LHCN-M2 (cell line): Measurements from ENCODE around the gene CPNE8. TPM values are rescaled to one million over a fixed set of nuclear protein-coding genes. Genes with fewer than 3 reads are reported as not detected.

Source experiments
- DNase-seq: peaks from one replicate; pipeline ENCODE4 v3.0.0-alpha.2; 2012; ENCODE audit warnings: low read depth
- total RNA-seq: library from RNA; depleted of rRNA; stranded (reverse); fragments of >200 nt; gene quantifications from 2 replicates; pipeline ENCODE4 v1.2.3, GENCODE V29; 2014

The CPNE8 gene
- total RNA-seq, 1 experiment from 2014 or later: not detected

DNA sequence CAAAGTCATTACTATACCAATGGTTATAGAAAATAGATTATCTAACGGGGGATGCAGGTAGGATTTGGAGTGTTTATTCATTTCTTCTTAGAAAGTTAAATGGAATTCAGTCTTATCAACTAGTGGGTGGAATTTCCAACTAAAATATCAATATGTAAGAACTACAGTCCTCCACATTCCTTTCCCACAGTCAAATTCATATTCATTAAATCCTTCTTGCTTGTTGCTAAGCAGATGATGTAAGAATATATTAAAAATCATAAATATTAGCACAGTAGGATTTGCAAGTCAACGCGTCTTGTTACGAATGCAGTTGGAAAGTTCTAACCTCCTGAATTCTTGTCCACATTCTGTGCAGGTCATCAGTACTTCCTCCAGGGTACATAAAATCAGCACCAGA is 259.2 kb downstream of the CPNE8 start:
- DNase-seq: no peak

DNA sequence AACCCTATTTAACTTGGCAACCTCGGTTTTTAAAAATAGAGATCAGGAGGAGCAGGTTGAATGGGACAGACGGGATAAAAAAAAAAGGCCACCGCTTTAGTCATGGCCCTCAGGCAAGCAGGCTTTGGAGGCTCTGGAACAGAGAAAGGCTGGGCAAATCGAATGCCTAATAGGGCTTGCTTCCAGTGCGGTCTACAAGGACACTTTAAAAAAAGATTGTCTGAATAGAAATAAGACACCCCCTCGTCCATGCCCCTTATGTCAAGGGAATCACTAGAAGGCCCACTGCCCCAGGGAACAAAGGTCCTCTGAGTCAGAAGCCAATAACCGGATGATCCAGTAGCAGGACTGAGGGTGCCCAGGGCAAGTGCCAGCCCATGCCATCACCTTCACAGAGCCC is 265.8 kb downstream of the CPNE8 start:
- DNase-seq: no peak

DNA sequence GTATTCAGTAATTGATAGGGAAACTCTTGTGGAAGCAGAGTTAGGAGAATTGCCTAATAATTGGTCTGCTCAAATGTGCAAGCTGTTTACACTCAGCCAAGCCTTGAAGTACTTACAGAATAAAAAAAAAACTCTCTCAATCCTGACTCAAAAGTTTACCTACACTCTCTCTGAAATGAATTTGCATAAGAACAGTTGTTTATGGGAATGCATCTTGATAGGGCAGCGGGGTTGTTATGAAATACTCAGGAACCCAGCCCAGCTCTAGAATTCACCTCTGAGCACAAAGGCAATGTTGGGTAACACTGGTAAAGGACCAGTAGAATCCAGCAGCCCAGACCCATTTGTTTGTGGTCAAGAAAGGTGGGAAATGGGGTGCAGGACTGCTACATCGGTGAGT is 267.0 kb downstream of the CPNE8 start:
- DNase-seq: no peak

DNA sequence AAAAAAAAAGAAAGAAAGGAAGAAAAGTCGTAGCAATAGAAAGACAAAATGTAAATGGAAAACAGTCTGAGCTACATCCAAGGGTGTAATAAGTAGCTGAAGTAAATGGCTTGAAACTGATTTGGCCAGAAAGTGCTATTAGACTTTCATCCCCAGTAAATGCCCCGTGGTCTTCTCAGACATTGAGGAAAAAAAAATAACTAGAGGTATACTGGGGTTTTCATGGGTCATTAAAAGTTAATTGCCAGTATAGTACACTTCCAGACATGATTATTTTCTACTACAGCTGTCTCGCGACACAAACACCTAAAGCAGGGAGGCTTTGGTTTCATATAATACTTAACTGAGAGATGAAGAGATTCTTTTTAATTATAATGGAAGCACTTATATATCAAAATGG is 271.9 kb downstream of the CPNE8 start:
- DNase-seq: no peak

DNA sequence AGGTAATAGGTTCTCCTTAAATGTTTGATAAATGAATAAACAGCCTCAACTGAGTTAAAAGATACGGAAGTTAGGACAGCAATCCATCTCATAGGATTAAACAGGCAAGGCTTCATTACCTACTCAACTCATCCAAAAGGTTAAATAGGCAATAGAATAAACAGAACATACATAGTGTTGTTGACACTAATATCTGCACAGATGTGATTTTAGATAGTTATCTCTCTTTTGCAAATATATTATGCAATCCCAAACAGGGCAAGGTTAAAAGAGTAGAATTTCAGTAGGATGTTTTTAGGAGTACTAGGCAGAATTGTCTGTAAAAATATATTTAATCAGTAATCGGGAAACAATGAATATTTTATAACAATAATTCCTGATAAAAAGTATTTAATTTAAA is 276.3 kb downstream of the CPNE8 start:
- no peak for DNase-seq

DNA sequence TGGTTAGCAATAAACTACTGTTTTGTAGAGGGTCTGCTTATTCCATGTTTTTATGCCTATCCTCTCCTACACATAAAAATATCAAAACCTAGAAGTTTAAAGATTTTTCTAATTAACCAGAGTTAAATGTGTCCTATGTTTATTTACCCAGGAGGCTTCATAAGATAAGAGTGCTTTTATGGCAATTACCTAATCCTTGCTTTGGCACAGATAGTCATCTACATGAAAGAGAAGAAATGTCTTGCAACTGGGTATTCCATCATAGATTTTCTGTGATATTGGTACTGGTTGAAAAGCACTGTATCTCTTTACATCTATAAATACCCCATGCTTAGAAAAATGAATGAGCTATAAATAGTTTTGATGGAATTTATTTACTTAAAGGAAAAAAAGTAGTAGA is 277.1 kb downstream of the CPNE8 start:
- no peak for DNase-seq

DNA sequence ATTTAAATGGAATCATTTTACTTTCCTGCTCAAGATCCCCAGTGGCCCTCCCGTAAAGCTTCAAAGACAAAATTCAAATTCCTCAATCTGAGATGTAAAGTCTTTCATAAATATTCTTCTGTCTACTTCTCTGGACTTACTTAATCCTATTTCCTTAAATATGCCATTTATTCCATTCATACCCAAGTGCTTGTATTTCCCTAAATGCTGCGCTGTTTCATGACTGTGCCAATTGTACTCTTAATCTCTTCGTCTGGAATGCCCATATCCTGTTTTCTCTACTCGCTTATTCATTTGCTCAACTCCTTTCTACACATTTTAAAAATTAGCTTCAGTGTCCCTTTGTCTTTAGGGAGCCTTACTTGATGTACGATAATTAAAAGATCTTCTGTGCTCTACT is 280.1 kb downstream of the CPNE8 start:
- DNase-seq: no peak

DNA sequence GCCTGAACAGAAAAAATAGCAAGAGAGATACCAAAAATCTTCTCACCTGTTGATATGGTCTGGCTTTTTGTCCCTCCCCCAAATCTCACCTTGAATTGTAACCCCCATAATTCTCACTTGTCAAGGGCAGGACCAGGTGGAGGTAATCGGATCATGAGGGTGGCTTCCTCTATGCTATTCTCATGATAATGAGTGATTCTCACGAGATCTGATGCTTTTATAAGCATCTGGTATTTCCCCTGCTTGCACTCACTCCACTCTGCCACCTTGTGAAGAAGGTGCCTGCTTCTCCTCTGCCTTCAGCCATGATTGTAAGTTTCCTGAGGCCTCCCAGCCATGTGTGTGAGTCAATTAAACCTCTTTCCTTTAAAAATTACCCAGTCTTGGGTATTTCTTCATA is 291.2 kb downstream of the CPNE8 start:
- DNase-seq: no peak

DNA sequence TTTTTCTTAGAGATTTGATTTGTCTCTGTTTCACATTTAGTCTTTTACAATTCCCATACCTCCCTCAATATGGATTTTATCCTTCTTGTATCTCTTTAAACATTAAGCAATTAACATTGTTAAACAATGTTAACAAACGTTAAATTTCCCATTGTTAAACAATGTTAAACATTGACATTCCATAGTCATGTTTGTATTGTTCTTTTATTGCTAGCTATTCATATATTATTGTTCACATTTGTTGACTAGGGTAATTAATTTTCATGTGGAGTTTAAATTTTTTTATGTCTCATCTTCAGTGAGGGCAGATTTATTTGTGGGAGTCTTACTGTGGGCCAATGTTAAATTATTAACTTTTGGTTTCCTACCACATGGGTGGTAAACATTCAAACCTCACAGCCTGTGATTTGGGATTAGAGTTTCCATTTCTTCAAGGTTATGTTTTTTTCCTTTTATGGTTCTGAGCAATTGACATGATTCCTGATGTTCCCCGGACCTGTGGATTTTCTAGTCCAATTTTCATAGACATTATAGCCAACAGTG is 294.5 kb downstream of the CPNE8 start:
- DNase-seq: no peak

DNA sequence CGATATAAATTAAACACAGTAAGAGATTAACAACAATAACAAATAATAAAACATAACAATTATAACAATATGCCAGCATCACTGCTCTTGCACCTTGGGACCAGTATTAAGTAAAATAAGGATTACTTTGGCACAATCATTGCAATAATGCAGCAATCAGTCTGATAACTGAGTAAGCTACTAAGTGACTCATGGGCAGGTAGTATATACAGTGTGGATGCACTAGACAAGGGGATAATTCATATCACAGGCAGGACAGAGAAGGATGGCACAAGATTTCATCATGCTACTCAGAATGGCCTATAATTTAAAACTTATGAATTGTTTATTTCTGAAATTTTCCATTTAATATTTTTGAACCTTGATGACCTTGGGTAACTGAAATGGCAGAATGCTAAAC is 298.1 kb downstream of the CPNE8 start:
- no peak for DNase-seq
